DMS53 (cell line): ENCODE measurements around the gene MVK.

ENCODE experiments used
- DNase-seq: peaks from one replicate; lab custom pipeline; 2025; lab: John Stamatoyannopoulos, UW

Gene MVK

GRCh38 chr12:109573029-109573913 lies at the start of gene MVK, which contains the start of gene MMAB:
MVK (plus strand) TSS chr12:109573794; CDS start chr12:109574823, 1,029 bp downstream.
MMAB (minus strand) TSS chr12:109573504; CDS start chr12:109573480, 24 bp downstream.
- peak; percentile 100 for DNase-seq

GRCh38 chr12:109524466-109525278 lies 48.9 kb upstream of the MVK start:
- no peak for DNase-seq

GRCh38 chr12:109525279-109525585 lies 48.4 kb upstream of the MVK start:
- no peak for DNase-seq

GRCh38 chr12:109527489-109528123 lies 46.0 kb upstream of the MVK start:
- no peak for DNase-seq

- DNase-seq: no peak
Measured at GRCh38 chr12:109529691-109530640, 43.6 kb upstream of the MVK start.

- no peak for DNase-seq
Measured at GRCh38 chr12:109531411-109531810, 42.2 kb upstream of the MVK start.

GRCh38 chr12:109532721-109533486 lies 40.7 kb upstream of the MVK start:
- no peak for DNase-seq

GRCh38 chr12:109533487-109533740 lies 40.2 kb upstream of the MVK start:
- no peak for DNase-seq

- DNase-seq: no peak
Measured at GRCh38 chr12:109534456-109534855, 39.1 kb upstream of the MVK start.

- DNase-seq: no peak
Measured at GRCh38 chr12:109535231-109535862, 38.2 kb upstream of the MVK start.

GRCh38 chr12:109535863-109536250 lies 37.7 kb upstream of the MVK start:
- no peak for DNase-seq

- no peak for DNase-seq
Measured at GRCh38 chr12:109537136-109537535, 36.5 kb upstream of the MVK start.

GRCh38 chr12:109538191-109538863 lies 35.3 kb upstream of the MVK start:
- no peak for DNase-seq

- DNase-seq: no peak
Measured at GRCh38 chr12:109539508-109539907, 34.1 kb upstream of the MVK start.

GRCh38 chr12:109540526-109541412 lies 32.8 kb upstream of the MVK start:
- DNase-seq: no peak

- DNase-seq: no peak
Measured at GRCh38 chr12:109541413-109541726, 32.2 kb upstream of the MVK start.

- no peak for DNase-seq
Measured at GRCh38 chr12:109542014-109542413, 31.6 kb upstream of the MVK start.

GRCh38 chr12:109542876-109543275 lies 30.7 kb upstream of the MVK start:
- DNase-seq: no peak

GRCh38 chr12:109544955-109545531 lies 28.6 kb upstream of the MVK start:
- DNase-seq: peak; percentile 42
